CD4-positive, alpha-beta memory T cell (primary cell): ENCODE results near the gene DDX10. TPM values are rescaled to one million over a fixed set of nuclear protein-coding genes. Genes with fewer than 3 reads are reported as not detected.
A peak's percentile ranks its signal among the peaks of the same experiment; 100 is the strongest.

Experiments
- CTCF ChIA-PET: fragments of 350-600 bp; sonication (Branson Sonifier 250); formaldehyde crosslinking; loops from one replicate; lab custom pipeline; 2021; ENCODE audit warnings: inconsistent platforms; ENCODE audit not compliant: partially characterized antibody; lab: Charles Lee
- POLR2A ChIA-PET: fragments of 350-600 bp; sonication (Branson Sonifier 250); formaldehyde crosslinking; loops from one replicate; lab custom pipeline; 2021; ENCODE audit not compliant: partially characterized antibody; lab: Charles Lee
- DNase-seq, 5 donors: peaks; one replicate each; pipeline versions ENCODE4 v3.0.0 to v3.0.0-alpha.2; 2020 to 2022; ENCODE audit warnings: mixed read lengths in 1 of 5
- H3K27ac ChIP-seq: one replicate; pipeline ENCODE4 v1.7.0; 2013; ENCODE audit warnings: low read depth, low read length
- H3K27me3 ChIP-seq: 2 replicates; pipeline ENCODE4 v1.7.0; 2013; ENCODE audit warnings: mild to moderate bottlenecking, low read length, moderate library complexity; ENCODE audit not compliant: insufficient read depth
- H3K36me3 ChIP-seq: 2 replicates; pipeline ENCODE4 v1.7.0; 2013; ENCODE audit warnings: mild to moderate bottlenecking, low read length, moderate library complexity; ENCODE audit not compliant: insufficient read depth
- H3K4me1 ChIP-seq: 2 replicates; pipeline ENCODE4 v1.7.0; 2013; ENCODE audit warnings: mild to moderate bottlenecking, low read length, moderate library complexity; ENCODE audit not compliant: insufficient read depth
- H3K4me3 ChIP-seq, 2 donors: one replicate each; pipeline ENCODE4 v1.7.0; 2013; ENCODE audit warnings: low read length in 2 of 2, mild to moderate bottlenecking in 1 of 2
- H3K9me3 ChIP-seq, 2 donors: one replicate each; pipeline ENCODE4 v1.7.0; 2013; ENCODE audit warnings: low read length in 2 of 2, control low read depth in 1 of 2; ENCODE audit not compliant: control insufficient read depth in 1 of 2
- H3K27ac Mint-ChIP-seq, 7 donors: one replicate each; pipeline ENCODE4 v1.8.0; 2020 to 2021; ENCODE audit warnings: mixed read lengths in 7 of 7, mild to moderate bottlenecking in 6 of 7, inconsistent platforms in 3 of 7, moderate library complexity in 3 of 7
- H3K27me3 Mint-ChIP-seq, 2 donors: one replicate each; pipeline ENCODE4 v1.8.0; 2020 to 2021; ENCODE audit warnings: mixed read lengths in 2 of 2
- H3K36me3 Mint-ChIP-seq, 2 donors: one replicate each; pipeline ENCODE4 v1.8.0; 2020 to 2021; ENCODE audit warnings: mixed read lengths in 2 of 2, inconsistent platforms in 1 of 2, mild to moderate bottlenecking in 1 of 2
- H3K4me1 Mint-ChIP-seq, 4 donors: one replicate each; pipeline ENCODE4 v1.8.0; 2020 to 2021; ENCODE audit warnings: mixed read lengths in 4 of 4, mild to moderate bottlenecking in 1 of 4
- H3K4me3 Mint-ChIP-seq, 8 donors: one replicate each; pipeline ENCODE4 v1.8.0; 2020 to 2021; ENCODE audit warnings: mixed read lengths in 8 of 8, mild to moderate bottlenecking in 7 of 8, moderate library complexity in 6 of 8, inconsistent platforms in 3 of 8
- H3K9me3 Mint-ChIP-seq, 8 donors: one replicate each; pipeline ENCODE4 v1.8.0; 2020 to 2021; ENCODE audit warnings: mixed read lengths in 8 of 8, mild to moderate bottlenecking in 5 of 8, inconsistent platforms in 3 of 8, moderate library complexity in 1 of 8
- intact Hi-C: fragments of 100-400 bp; cut with micrococcal nuclease; formaldehyde crosslinking; loops from one replicate; pipeline ENCODE4 v1.15.1; 2023
- polyA plus RNA-seq, 2 donors: library from polyadenylated mRNA; unstranded; fragments of 300-500 nt; fragmentation: Illumina TruSeq; gene quantifications; one replicate each; pipeline ENCODE4 v1.2.3, GENCODE V29; 2021
- total RNA-seq, 2 experiments: library from RNA; stranded (reverse); gene quantifications; one replicate each; pipeline ENCODE4 v1.2.3, GENCODE V29; 2021

DDX10 gene
- total and polyA plus RNA-seq, 4 experiments from 2014 or later, result 15.7 to 18.2 (median 16.7) TPM

- POLR2A ChIA-PET, result no interaction called here
- H3K27ac Mint-ChIP-seq, result peak overlapping the region in 1 of 7 donors; percentile 6
- no peak overlapping the region for H3K4me3 Mint-ChIP-seq
Observed at GRCh38 chr11:108914981-108915380, 250.1 kb downstream of the DDX10 start.

DNA sequence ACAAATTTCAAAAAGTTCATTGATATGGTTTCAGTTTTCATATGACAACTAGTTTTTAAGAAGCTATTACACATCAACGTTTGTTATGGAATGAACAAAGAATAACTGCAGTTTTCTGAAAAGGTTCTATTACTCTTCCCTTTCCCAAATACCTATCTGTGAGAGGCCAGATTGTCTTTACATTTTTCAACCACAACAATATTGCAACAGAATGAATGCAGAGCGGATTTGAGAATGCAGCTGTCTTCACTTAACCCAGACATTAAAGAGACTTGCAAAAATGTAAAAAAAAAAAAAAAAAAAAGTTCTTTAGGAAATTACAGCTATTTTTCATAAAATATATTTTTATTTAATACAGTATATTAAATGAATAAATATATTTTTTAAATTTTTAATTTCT is 250.8 kb downstream of the DDX10 start:
- Histone ChIP-seq H3K4me3 (no peak overlapping the region), H3K36me3 (no peaks in the 10 kb centered on the region), H3K27me3 (no peaks in the 10 kb centered on the region), H3K9me3 (no peaks in the 10 kb centered on the region), H3K27ac (no peak overlapping the region), H3K4me1 (no peaks in the 10 kb centered on the region)
- no peaks in the 10 kb centered on the region for H3K27me3 Mint-ChIP-seq
- peaks cover 0 to under 1% (median 0%) of the 10 kb centered on the region in 4 donors for H3K4me1 Mint-ChIP-seq
- no peak overlapping the region for H3K4me3 Mint-ChIP-seq
- no peak for DNase-seq
- no peak overlapping the region for H3K27ac Mint-ChIP-seq
- H3K9me3 Mint-ChIP-seq, result peaks cover 0 to 2% (median 0%) of the 10 kb centered on the region in 8 donors
- ChIA-PET CTCF (no interaction called here), POLR2A (no interaction called here)
- peaks cover 15 to 38% of the 10 kb centered on the region in 2 donors for H3K36me3 Mint-ChIP-seq
- intact Hi-C loops, result no loop called here

More at GRCh38 chr11:108914981-108915380, 250.1 kb downstream of the DDX10 start:
- Histone ChIP-seq H3K36me3 (no peaks in the 10 kb centered on the region), H3K27ac (no peak overlapping the region), H3K9me3 (no peaks in the 10 kb centered on the region), H3K27me3 (no peaks in the 10 kb centered on the region), H3K4me3 (no peak overlapping the region), H3K4me1 (no peaks in the 10 kb centered on the region)
- H3K27me3 Mint-ChIP-seq, result no peaks in the 10 kb centered on the region
- DNase-seq, result no peak
- intact Hi-C loops, result no loop called here
- H3K36me3 Mint-ChIP-seq, result peaks cover 15 to 33% of the 10 kb centered on the region in 2 donors
- CTCF ChIA-PET, result no interaction called here
- H3K9me3 Mint-ChIP-seq, result peaks cover 0 to 2% (median 0%) of the 10 kb centered on the region in 8 donors
- peaks cover 0 to 3% (median 0%) of the 10 kb centered on the region in 4 donors for H3K4me1 Mint-ChIP-seq

GRCh38 chr11:108916290-108916689 is 251.4 kb downstream of the DDX10 start:
- H3K27me3 Mint-ChIP-seq, result no peaks in the 10 kb centered on the region
- no peak overlapping the region for H3K4me3 Mint-ChIP-seq
- H3K27me3 ChIP-seq, result no peaks in the 10 kb centered on the region
- H3K9me3 ChIP-seq, result no peaks in the 10 kb centered on the region
- CTCF ChIA-PET, result no interaction called here
- H3K9me3 Mint-ChIP-seq, result peaks cover 0 to 2% (median 0%) of the 10 kb centered on the region in 8 donors
- H3K36me3 ChIP-seq, result no peaks in the 10 kb centered on the region
- no peaks in the 10 kb centered on the region for H3K4me1 ChIP-seq
- no peak overlapping the region for H3K4me3 ChIP-seq
- DNase-seq, result no peak
- POLR2A ChIA-PET, result no interaction called here
- H3K4me1 Mint-ChIP-seq, result no peaks in the 10 kb centered on the region
- intact Hi-C loops, result no loop called here
- H3K27ac Mint-ChIP-seq, result no peak overlapping the region
- H3K27ac ChIP-seq, result no peak overlapping the region
- peaks cover 15 to 39% of the 10 kb centered on the region in 2 donors for H3K36me3 Mint-ChIP-seq

DNA sequence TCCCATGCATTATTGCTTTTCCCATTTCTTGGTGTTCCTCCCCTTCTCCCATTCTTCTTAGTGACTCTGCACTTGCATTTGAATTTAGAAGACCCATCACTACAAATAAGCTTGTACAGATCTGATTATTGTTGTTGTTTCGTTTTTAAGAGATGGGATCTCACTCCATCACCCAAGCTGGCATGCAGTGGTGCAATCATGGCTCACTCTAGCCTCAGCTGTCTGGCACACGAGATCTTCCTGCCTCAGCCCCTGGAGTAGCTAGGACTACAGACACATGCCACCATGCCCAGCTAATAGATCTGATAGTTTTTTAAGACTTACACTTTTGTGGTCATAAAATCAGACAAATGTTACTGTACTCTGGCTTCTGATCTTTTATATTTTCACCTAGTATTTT is 252.1 kb downstream of the DDX10 start:
- Histone ChIP-seq H3K4me3 (no peak overlapping the region), H3K27me3 (no peaks in the 10 kb centered on the region), H3K9me3 (no peaks in the 10 kb centered on the region), H3K27ac (no peak overlapping the region), H3K4me1 (no peaks in the 10 kb centered on the region), H3K36me3 (no peaks in the 10 kb centered on the region)
- peaks cover 0 to 2% (median 0%) of the 10 kb centered on the region in 8 donors for H3K9me3 Mint-ChIP-seq
- no peak for DNase-seq
- peaks cover 15 to 39% of the 10 kb centered on the region in 2 donors for H3K36me3 Mint-ChIP-seq
- ChIA-PET POLR2A (no interaction called here), CTCF (no interaction called here)
- H3K4me3 Mint-ChIP-seq, result no peak overlapping the region
- no peaks in the 10 kb centered on the region for H3K4me1 Mint-ChIP-seq
- no peaks in the 10 kb centered on the region for H3K27me3 Mint-ChIP-seq
- intact Hi-C loops, result no loop called here
- H3K27ac Mint-ChIP-seq, result no peak overlapping the region

- Histone ChIP-seq H3K9me3 (no peaks in the 10 kb centered on the region), H3K4me3 (no peak overlapping the region), H3K36me3 (no peaks in the 10 kb centered on the region), H3K27ac (no peak overlapping the region), H3K4me1 (no peaks in the 10 kb centered on the region), H3K27me3 (no peaks in the 10 kb centered on the region)
- Mint-ChIP-seq H3K4me1 (no peaks in the 10 kb centered on the region), H3K9me3 (peaks cover 0 to 2% (median 0%) of the 10 kb centered on the region in 8 donors), H3K36me3 (peaks cover 25 to 50% of the 10 kb centered on the region in 2 donors), H3K27me3 (no peaks in the 10 kb centered on the region), H3K27ac (no peak overlapping the region), H3K4me3 (no peak overlapping the region)
- POLR2A ChIA-PET, result no interaction called here
- intact Hi-C loops, result no loop called here
- no peak for DNase-seq
- CTCF ChIA-PET, result no interaction called here
Observed at GRCh38 chr11:108921211-108921610, 256.3 kb downstream of the DDX10 start.

DNA sequence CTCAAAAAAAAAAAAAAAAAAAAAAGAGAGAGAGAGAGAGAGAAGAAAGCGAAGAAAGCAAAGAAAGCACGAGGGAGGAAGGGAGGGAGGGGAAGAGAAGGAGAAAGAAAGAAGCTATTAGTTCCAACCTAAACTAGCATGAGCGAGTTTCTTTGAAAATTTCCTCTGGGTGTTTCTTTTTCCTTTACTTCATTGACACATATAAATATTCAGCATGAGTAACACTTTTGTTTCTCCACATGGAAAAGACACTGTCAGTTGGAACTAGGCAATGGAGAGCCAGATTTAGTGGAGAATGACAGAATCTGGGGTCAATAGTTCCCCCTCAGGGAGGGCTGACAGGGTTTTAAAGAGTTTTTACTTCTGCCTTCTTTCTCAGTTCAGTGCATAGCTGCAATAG is 257.4 kb downstream of the DDX10 start:
- H3K4me3 ChIP-seq, result no peak overlapping the region
- H3K36me3 Mint-ChIP-seq, result peaks cover 22 to 44% of the 10 kb centered on the region in 2 donors
- no peaks in the 10 kb centered on the region for H3K9me3 ChIP-seq
- intact Hi-C loops, result no loop called here
- no peaks in the 10 kb centered on the region for H3K27me3 ChIP-seq
- no peak for DNase-seq
- H3K36me3 ChIP-seq, result no peaks in the 10 kb centered on the region
- no peaks in the 10 kb centered on the region for H3K4me1 Mint-ChIP-seq
- H3K27me3 Mint-ChIP-seq, result no peaks in the 10 kb centered on the region
- CTCF ChIA-PET, result no interaction called here
- POLR2A ChIA-PET, result no interaction called here
- no peaks in the 10 kb centered on the region for H3K9me3 Mint-ChIP-seq
- no peak overlapping the region for H3K27ac Mint-ChIP-seq
- no peak overlapping the region for H3K4me3 Mint-ChIP-seq
- no peaks in the 10 kb centered on the region for H3K4me1 ChIP-seq
- H3K27ac ChIP-seq, result no peak overlapping the region

GRCh38 chr11:108923413-108923812 is 258.5 kb downstream of the DDX10 start:
- CTCF ChIA-PET, result no interaction called here
- no peak for DNase-seq

More at GRCh38 chr11:108923413-108923812, 258.5 kb downstream of the DDX10 start:
- no peaks in the 10 kb centered on the region for H3K27me3 ChIP-seq
- POLR2A ChIA-PET, result no interaction called here
- Mint-ChIP-seq H3K27ac (peak overlapping the region in 1 of 7 donors; percentile 37), H3K4me1 (peaks cover 0 to 2% (median 0%) of the 10 kb centered on the region in 4 donors), H3K9me3 (no peaks in the 10 kb centered on the region), H3K36me3 (peaks cover 17 to 34% of the 10 kb centered on the region in 2 donors), H3K27me3 (no peaks in the 10 kb centered on the region), H3K4me3 (no peak overlapping the region)
- intact Hi-C loops, result no loop called here
- no peak overlapping the region for H3K27ac ChIP-seq
- H3K4me1 ChIP-seq, result no peaks in the 10 kb centered on the region
- no peaks in the 10 kb centered on the region for H3K9me3 ChIP-seq
- H3K4me3 ChIP-seq, result no peak overlapping the region
- H3K36me3 ChIP-seq, result no peaks in the 10 kb centered on the region
